ENCODE results near the gene SLC6A13.
"Not testable (repeated sequence)": the region's sequence is repeated elsewhere in the genome, so short reads cannot be mapped to it uniquely, and the experiment has no call there.

SLC6A13 gene

DNA sequence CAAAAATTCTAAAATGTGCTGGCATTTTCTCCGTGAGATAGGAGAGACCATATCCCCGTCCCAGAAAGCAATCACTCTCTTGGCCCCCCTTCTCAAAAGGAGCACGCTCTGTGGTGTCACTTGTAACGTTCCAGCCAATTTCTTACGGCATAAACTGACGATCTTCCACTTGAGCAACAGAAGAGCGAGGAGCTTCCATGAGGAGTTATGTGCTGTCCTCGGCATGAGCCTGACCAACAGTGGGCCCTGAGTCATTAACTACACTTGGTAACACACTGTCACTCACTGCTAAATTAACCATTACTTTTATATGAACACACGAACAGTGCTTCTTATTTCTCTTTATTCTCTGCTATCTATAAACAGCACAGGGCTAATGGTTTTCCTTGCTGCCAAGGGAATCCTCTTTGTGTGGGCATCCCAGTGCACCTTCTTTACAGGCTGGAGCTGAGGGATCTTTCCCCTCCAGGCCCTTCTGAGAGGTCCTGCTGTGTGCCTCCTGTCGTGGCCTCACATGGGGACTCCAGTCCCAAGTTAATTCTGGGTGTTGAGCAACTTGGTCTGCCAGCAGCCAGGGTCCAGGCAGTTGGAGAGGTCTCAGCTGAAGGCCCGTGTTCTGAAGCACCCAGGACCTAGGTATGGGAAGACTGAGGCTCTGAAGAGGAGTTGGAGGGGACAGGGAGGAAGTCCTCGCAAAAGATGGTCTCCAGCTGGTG lies 9.4 kb downstream of the SLC6A13 start:
- TF ChIP-seq ZNF274 (IDR thresholded peaks at IDR 0.05; ENCODE audit: low read depth, low read length) = no peak
- no peak overlapping the region for H3K4me3 ChIP-seq (ENCODE audit: low read length)

DNA sequence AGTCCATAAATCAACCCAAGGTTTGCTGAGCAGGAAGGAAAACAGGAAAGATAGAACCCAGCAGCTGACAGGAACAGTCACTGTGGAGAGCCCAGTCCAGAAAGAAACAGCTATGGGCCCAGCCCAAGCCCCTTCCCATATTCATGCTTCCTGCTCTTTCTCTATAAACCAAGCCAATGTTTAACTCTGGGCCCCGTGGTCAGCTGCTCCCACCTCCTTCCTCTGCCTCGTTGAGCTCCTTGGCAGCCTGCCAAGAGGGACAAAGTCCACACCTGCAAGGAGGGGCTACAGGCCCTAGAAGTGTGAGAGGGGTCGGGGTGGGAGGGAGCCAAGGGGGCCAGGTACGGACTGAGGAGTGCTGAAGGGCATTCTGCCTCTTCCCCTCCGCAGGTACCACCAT lies 10.0 kb downstream of the SLC6A13 start:
- TF ChIP-seq ZNF274 (IDR thresholded peaks at IDR 0.05; ENCODE audit: low read depth, low read length) = no peak
- no peak overlapping the region for H3K4me3 ChIP-seq (ENCODE audit: low read length)

DNA sequence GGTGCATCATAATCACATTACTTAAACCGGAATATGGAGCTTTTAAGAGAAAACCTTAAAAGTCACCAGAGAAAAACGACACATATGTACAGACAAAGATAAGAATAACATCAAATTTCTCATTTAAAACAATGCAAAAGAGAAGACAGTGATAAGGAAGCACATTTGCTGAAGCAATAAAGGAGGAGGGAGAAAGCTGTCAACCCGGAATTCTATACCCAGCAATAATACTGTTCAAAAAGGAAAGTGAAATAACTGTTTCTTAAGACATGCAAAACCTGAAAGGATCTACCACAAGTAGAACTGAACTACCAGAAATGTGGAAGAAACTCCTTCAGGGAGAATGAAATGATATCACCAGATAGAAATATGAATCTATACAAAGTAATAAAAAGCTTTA lies 15.4 kb downstream of the SLC6A13 start:
- TF ChIP-seq ZNF274 (IDR thresholded peaks at IDR 0.05; ENCODE audit: low read depth, low read length) = no peak
- no peak overlapping the region for H3K4me3 ChIP-seq (ENCODE audit: low read length)

DNA sequence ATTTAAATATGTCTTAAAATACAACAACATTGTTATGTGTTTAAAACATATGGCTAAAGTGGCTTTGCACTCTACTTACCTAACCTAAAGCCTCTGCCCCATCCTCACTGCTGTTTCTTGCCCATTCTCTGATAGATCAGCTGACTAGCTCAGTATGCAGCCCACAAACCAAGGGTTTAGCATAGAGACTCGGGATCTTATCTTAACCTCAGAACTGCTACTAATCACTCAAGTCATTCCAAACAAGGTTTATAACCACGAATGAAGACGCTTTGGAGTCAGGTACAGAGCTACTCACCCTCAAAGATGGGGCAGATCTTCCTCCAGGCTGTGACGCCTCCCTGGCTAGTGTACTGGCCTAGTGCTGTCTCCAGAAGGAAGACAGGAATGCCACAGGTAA lies 19.3 kb downstream of the SLC6A13 start:
- no peak for TF ChIP-seq ZNF274 (IDR thresholded peaks at IDR 0.05; ENCODE audit: low read depth, low read length)
- no peak overlapping the region for H3K4me3 ChIP-seq (ENCODE audit: low read length)

DNA sequence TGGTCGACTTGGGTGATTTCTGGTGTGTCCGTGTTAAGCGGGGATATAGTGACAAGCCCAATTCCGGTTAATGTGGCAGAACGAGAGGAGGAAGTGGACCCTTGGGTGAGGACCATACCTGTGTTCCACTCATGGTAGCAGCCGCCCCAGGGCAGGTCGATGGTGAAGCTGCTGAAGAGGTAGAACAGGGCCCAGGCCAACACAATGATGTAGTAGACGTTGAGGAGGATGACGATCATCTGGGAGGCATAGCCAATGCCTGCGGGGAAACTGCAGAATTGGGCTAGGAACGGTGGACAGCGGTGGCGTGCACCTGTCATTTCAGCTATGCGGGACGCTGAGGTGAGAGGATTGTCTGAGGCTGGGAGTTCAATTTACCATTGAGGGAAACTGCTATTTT lies 20.1 kb downstream of the SLC6A13 start:
- H3K4me3 ChIP-seq (ENCODE audit: low read length) = no peak overlapping the region
- TF ChIP-seq ZNF274 (IDR thresholded peaks at IDR 0.05; ENCODE audit: low read depth, low read length) = no peak

DNA sequence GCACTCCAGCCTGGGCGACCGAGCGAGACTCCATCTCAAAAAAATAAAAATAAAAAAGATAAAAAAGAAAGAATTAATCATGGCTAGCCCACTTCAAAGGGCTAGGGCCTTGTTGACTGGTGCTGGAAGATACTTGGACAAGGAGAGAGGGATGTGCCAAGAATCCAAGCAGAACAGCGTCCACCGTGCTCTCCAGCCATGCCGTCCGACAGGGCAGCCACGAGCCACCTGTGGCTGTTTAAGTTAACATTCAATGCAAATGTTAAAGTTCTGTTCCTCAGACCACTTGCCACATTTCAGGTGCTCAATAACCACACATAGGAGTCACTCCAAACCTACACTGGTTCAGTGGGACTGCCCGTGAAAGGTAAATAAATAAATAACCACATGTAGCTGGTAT lies 21.4 kb downstream of the SLC6A13 start:
- H3K4me3 ChIP-seq (ENCODE audit: low read length) = no peak overlapping the region
- no peak for TF ChIP-seq ZNF274 (IDR thresholded peaks at IDR 0.05; ENCODE audit: low read depth, low read length)

DNA sequence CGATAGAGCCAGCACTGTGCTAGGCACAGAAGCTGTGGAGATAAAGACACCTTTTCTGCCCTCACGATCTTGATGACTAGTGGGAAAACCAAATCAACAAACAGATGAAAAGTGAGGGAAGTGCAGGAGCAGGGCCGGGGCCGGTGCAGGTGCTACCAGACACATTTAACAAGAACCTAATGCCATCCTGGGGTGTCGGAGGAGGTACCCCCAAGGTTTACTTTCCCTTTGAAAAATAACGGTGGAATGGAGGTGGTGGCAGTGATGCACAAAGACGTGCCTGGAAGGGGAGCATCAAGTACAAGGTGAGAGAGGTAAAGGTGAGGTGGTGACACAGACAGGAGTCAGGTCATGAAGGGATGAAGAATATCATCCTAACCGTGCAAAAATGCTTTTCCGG lies 22.1 kb downstream of the SLC6A13 start:
- H3K4me3 ChIP-seq (ENCODE audit: low read length) = no peak overlapping the region
- TF ChIP-seq ZNF274 (IDR thresholded peaks at IDR 0.05; ENCODE audit: low read depth, low read length) = no peak

DNA sequence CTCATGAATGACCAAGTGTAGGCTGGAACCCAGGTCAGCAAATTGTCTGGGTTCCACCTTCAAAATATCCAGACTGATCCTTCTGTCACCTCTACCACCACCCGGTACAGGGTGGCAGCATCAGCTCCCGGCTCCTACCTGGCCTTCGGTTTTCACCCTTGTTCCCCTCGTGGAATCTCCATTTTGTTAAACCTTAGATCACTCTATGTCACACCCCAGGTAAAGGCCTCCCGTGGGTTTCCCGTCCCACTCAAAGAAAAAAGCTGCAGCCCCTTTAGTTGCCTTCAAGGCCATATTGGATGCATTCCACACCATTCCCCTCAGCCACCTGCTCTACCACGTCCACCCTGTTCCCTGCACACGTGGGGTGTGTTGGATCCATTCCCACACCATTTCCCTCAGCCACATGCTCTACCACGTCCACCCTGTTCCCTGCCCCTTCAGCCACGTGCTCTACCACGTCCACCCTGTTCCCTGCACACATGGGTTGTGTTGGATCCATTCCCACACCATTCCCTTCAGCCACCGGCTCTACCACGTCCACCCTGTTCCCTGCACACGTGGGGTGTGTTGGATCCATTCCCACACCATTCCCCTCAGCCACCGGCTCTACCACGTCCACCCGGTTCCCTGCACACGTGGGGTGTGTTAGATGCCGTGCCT lies 23.8 kb downstream of the SLC6A13 start:
- no peak for TF ChIP-seq ZNF274 (IDR thresholded peaks at IDR 0.05; ENCODE audit: low read depth, low read length)
- H3K4me3 ChIP-seq (ENCODE audit: low read length) = no peak overlapping the region

DNA sequence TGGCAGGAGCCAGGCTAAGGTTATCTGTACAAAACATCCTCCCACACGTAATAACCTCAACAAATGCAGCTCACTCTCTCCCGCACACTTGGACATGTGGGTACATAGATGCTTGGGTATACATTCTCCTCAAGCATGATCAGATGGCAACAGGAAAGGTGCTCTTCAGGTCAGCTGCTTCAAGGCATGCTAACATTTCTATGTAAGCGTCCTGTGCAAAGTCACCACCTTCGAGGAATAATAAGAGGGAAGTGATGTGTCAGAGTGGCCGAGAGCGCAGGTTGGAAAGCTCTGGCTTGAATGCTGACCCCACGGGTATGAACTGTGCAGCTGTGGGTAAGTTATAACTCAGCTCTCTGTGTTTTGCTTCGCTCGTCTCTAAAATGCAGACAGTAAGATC lies 24.5 kb downstream of the SLC6A13 start:
- no peak overlapping the region for H3K4me3 ChIP-seq (ENCODE audit: low read length)
- no peak for TF ChIP-seq ZNF274 (IDR thresholded peaks at IDR 0.05; ENCODE audit: low read depth, low read length)

DNA sequence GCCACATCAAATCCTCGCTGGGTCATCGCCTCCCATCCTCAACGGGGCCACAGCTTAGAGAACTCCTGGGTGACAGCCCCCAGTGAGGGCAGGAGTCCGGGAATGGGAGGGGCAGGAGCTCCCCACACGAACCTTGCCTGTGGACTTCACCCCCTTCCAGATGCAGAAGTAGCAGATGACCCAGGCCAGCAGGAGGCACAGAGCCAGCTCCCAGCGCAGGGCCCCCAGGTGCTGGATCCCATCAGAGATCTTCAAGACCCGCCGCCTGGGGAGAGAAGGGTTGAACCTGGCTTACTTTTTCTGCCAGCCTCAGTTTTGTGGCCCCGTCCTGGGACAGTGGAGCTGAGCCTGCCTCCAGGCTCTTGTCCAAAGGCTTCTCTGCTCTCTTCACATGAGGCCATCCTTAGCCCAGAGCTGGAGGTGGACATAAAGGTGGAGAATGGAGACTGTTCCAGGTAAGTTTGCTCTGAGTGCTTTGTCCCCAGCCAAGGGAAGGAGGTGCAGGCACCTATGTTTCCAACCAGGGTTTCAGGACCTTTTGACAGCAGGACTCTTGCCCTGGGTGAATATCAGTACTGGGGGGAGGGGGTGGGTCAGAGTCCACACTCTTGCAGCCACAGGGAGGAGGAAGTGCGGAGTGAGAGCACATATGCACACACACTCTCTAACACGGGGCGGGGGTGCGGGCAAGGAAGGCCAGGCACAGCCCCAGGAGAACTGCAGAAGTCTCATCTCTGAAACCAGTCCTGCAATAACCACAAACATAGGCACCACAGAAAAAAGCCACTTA lies 25.4 kb downstream of the SLC6A13 start:
- H3K4me3 ChIP-seq (ENCODE audit: low read length) = no peak overlapping the region
- no peak for TF ChIP-seq ZNF274 (IDR thresholded peaks at IDR 0.05; ENCODE audit: low read depth, low read length)

DNA sequence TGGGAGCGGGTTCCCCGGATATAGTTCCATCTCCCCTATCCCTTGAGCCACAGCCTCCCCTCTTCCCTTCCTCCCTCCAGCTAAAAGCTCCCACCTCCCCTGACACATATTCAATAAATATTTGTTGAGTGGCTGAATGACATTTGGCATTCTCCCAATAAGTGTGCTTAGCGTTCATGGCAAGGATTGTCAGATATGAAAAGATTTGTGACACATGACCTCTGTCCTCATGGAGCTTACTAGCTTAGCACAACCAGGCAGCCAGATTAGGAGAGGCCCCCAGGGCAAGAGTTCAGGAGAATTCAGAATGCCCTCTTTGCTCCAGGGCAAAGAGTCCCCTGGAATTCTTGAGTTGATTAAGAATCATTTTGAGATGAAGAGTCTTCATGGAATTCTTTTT lies 26.2 kb downstream of the SLC6A13 start:
- no peak for TF ChIP-seq ZNF274 (IDR thresholded peaks at IDR 0.05; ENCODE audit: low read depth, low read length)
- H3K4me3 ChIP-seq (ENCODE audit: low read length) = no peak overlapping the region

DNA sequence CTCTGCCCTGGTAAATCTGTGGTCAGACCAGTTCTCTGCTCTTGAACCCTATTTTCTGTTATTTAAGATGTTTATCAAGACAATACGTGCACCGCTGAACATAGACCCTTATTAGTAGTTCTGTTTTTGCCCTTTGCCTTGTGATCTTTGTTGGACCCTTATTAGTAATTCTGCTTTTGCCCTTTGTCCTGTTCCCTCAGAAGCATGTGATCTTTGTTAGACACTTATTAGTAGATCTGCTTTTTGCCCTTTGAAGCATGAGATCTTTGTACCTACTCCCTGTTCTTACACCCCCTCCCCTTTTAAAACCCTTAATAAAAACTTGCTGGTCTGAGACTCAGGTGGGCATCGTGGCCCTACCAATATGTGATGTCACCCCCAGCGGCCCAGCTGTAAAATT lies 26.7 kb downstream of the SLC6A13 start:
- H3K4me3 ChIP-seq (ENCODE audit: low read length) = not testable (repeated sequence)

DNA sequence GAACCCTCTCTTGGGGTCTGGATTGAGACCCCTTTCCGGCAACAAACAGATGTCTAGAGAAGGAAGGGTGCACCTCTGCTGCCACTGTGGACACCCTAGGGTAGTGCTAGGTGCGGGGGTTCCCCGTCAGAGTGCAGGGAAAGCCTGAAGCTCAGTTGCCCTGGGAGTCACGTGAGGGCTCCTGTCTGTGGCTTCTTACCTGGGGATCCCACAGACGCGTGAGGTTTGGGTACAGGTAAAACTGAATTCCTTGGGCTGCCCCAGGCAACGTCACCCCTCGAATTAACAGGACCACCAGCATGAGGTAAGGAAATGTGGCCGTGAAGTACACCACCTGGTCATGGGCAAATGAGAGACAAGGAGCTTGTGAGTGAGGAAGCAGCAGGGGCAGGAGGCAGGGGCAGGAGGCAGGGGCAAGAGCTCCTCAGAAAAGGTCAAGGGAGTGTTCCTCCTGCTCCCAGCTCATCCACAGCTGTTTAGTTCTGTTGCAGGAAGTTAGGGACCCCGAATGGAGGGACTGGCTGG lies 27.7 kb downstream of the SLC6A13 start:
- no peak overlapping the region for H3K4me3 ChIP-seq (ENCODE audit: low read length)
- TF ChIP-seq ZNF274 (IDR thresholded peaks at IDR 0.05; ENCODE audit: low read depth, low read length) = no peak

DNA sequence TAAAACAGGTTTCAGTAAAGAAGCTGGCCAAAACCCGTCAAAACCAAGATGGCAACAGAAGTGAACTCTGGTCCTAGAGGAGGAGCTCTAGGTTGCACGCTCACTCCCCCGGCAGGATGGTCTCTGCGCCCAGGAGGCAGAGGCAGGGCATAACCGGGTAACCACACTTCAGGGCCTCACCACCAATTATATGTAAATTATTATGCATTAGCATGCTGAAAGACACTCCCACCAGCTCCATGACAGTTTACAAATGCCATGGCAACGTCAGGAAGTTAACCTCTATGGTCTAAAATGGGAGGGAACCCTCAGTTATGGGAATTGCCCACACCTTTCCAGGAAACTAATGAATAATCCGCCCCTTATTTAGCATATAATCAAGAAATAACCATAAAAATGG lies 28.6 kb downstream of the SLC6A13 start:
- no peak for TF ChIP-seq ZNF274 (IDR thresholded peaks at IDR 0.05; ENCODE audit: low read depth, low read length)

DNA sequence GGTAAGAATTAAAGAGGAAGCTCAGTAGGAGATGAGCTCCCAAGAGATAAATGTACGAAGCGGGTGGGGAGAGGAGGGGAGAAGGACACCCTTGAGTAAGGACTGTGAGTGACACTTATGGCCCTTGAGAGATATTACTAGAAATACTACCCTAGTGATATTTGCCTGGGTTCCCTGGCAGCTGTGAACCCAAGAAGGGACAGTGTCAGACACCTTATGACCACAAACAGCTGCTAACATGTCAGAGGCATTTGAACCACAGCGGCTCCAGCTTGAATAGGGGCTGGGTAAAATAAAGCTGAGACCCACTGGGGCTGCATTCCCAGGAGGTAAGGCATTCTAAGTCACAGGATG lies 29.0 kb downstream of the SLC6A13 start:
- no peak for TF ChIP-seq ZNF274 (IDR thresholded peaks at IDR 0.05; ENCODE audit: low read depth, low read length)

More for the DNA sequence above, 28.6 kb downstream of the SLC6A13 start:
- H3K4me3 ChIP-seq (ENCODE audit: low read length) = no peak overlapping the region

More for the DNA sequence above, 29.0 kb downstream of the SLC6A13 start:
- H3K4me3 ChIP-seq (ENCODE audit: low read length) = no peak overlapping the region

All from GM08714 (cell line).